GM12878 (cell line): ENCODE data around the gene PSMB3. TPM values are rescaled to one million over a fixed set of nuclear protein-coding genes. Genes with fewer than 3 reads are reported as not detected.

ENCODE experiments used
- ATAC-seq: fragments of 200-7000 bp; cut with Tn5 transposase; 3 replicates; pipeline ENCODE4 v1.9.1; 2020; ENCODE audit warnings: mild to moderate bottlenecking, moderate library complexity
- BruUV-seq: library from RNA; stranded (reverse); fragments of 400-500 nt; replicated peaks from 2 replicates; lab custom pipeline; 2021; lab: Mats Ljungman, UMichigan
- CTCF ChIA-PET: fragments of 300-600 bp; sonication (Branson Sonifier 250); formaldehyde crosslinking; extraction: SDS; loops from one replicate; lab custom pipeline; 2021; ENCODE audit warnings: inconsistent platforms; lab: Yijun Ruan, JAX
- POLR2A ChIA-PET: fragments of 350-600 bp; formaldehyde crosslinking; extraction: SDS; loops from one replicate; lab custom pipeline; 2021; ENCODE audit warnings: inconsistent platforms; lab: Charles Lee
- RAD21 ChIA-PET: fragments of 300-600 bp; sonication (Branson Sonifier 250); formaldehyde crosslinking; loops from one replicate; lab custom pipeline; 2023; ENCODE audit warnings: antibody characterized with exemption; ENCODE audit not compliant: unreplicated experiment; lab: Charles Lee
- SMC1A ChIA-PET: fragments of 300-600 bp; sonication (Branson Sonifier 250); formaldehyde crosslinking; loops from one replicate; lab custom pipeline; 2023; ENCODE audit not compliant: unreplicated experiment, uncharacterized antibody; lab: Charles Lee
- DNase-seq: peaks from one replicate; pipeline ENCODE4 v3.0.0-alpha.2; 2011; ENCODE audit warnings: low read depth, low spot score
- FAIRE-seq: peaks from 3 replicates; lab custom pipeline; 2011; peaks lifted over from hg19 to GRCh38; lab: Jason Lieb, UNC
- H2AFZ ChIP-seq: 2 replicates; pipeline ENCODE4 v1.6.0; 2011; ENCODE audit warnings: low read depth, low read length, control low read depth; ENCODE audit not compliant: control insufficient read depth
- H3K27ac ChIP-seq: 2 replicates; pipeline ENCODE4 v1.5.1; 2011; ENCODE audit warnings: control low read depth; ENCODE audit not compliant: control insufficient read depth, insufficient read depth
- H3K27me3 ChIP-seq, 2 experiments: replicated peaks in 1 of 2; 2 replicates each; pipeline versions ENCODE4 v1.6.0 to v1.6.1; 2011; ENCODE audit warnings: low read length in 1 of 2; ENCODE audit not compliant: control insufficient read depth in 2 of 2, insufficient read depth in 2 of 2
- H3K36me3 ChIP-seq, 2 experiments: 2 replicates each; pipeline ENCODE4 v1.5.1; 2011; ENCODE audit warnings: low read length in 1 of 2; ENCODE audit not compliant: control insufficient read depth in 2 of 2, insufficient read depth in 2 of 2
- H3K4me1 ChIP-seq: 2 replicates; pipeline ENCODE4 v1.6.1; 2011; ENCODE audit warnings: mild to moderate bottlenecking, low read length, moderate library complexity, mixed read lengths; ENCODE audit not compliant: control insufficient read depth, insufficient read depth
- H3K4me2 ChIP-seq: 2 replicates; pipeline ENCODE4 v1.6.0; 2011; ENCODE audit warnings: control low read depth; ENCODE audit not compliant: control insufficient read depth, insufficient read depth
- H3K4me3 ChIP-seq: fragments of 200-600 bp; sonication (generic); 2 replicates; pipeline ENCODE4 v1.5.1; 2016
- H3K79me2 ChIP-seq: 2 replicates; pipeline ENCODE4 v1.6.0; 2011; ENCODE audit warnings: low read length; ENCODE audit not compliant: control insufficient read depth, insufficient read depth
- H3K9ac ChIP-seq: 2 replicates; pipeline ENCODE4 v1.8.0; 2011; ENCODE audit warnings: low read length, control low read depth, mixed read lengths; ENCODE audit not compliant: control insufficient read depth, insufficient read depth
- H3K9me3 ChIP-seq: replicated peaks from 3 replicates; pipeline ENCODE4 v1.5.1; 2011; ENCODE audit warnings: mild to moderate bottlenecking, low read length; ENCODE audit not compliant: control insufficient read depth, insufficient read depth
- H4K20me1 ChIP-seq: 2 replicates; pipeline ENCODE4 v1.6.0; 2011; ENCODE audit not compliant: control insufficient read depth, insufficient read depth
- DPF2 ChIP-seq: fragments of 450-650 bp; IDR thresholded peaks from 2 replicates; pipeline ENCODE4 v1.6.1; 2017; ENCODE audit warnings: mild to moderate bottlenecking
- E4F1 ChIP-seq: fragments of 450-650 bp; IDR thresholded peaks from 2 replicates; pipeline ENCODE4 v1.6.1; 2018; ENCODE audit warnings: borderline replicate concordance, mild to moderate bottlenecking; ENCODE audit not compliant: partially characterized antibody
- EGR1 ChIP-seq, 2 experiments: IDR thresholded peaks; 1 replicate in 1 of 2; 2 replicates in 1 of 2; pipeline ENCODE4 v1.6.1; 2011 to 2012; ENCODE audit warnings: low read depth in 2 of 2, low read length in 2 of 2, borderline replicate concordance in 1 of 2, mild to moderate bottlenecking in 1 of 2, moderate library complexity in 1 of 2
- MTA2 ChIP-seq: fragments of 450-650 bp; IDR thresholded peaks from 2 replicates; pipeline ENCODE4 v1.6.1; 2016; ENCODE audit warnings: low read depth, mild to moderate bottlenecking, moderate library complexity
- SP1 ChIP-seq: IDR thresholded peaks from one replicate; pipeline ENCODE4 v1.6.1; 2011; ENCODE audit warnings: low read depth, low read length
- ZNF687 ChIP-seq: fragments of 450-650 bp; IDR thresholded peaks from 2 replicates; pipeline ENCODE4 v1.6.1; 2017; ENCODE audit warnings: mild to moderate bottlenecking, moderate library complexity
- WGBS: methylation state at CpG from one replicate; pipeline ENCODE4 v1.1.6; 2016; ENCODE audit warnings: low lambda C conversion rate; ENCODE audit not compliant: insufficient replicate concordance, insufficient coverage; ENCODE audit errors: missing lambda C conversion rate; 5-methylcytosine and 5-hydroxymethylcytosine counted together
- in situ Hi-C: fragments of 300-500 bp; cut with MboI; formaldehyde crosslinking; loops from 9 replicates; pipeline ENCODE4 v1.14.3; 2018; ENCODE audit warnings: mixed read lengths
- intact Hi-C: fragments of 100-400 bp; cut with micrococcal nuclease; formaldehyde crosslinking; loops from one replicate; pipeline ENCODE4 v1.14.2; 2022; ENCODE audit not compliant: unreplicated experiment
- polyA plus RNA-seq, 11 experiments: library from polyadenylated mRNA; depleted of rRNA in 4 of 11; unstranded in 6 of 11; stranded (reverse) in 5 of 11; fragments of >200 nt; fragmentation: Nextera tagmentation in 4 of 11; fragmentation: Illumina TruSeq in 1 of 11; extraction: Ambion mirVana in 4 of 11; extraction: Trizol in 1 of 11; gene quantifications; 1 replicate in 1 of 11; 2 replicates in 10 of 11; pipeline versions ENCODE4 v1.2.1 to v1.2.3, GENCODE V29; 2011 to 2016; ENCODE audit warnings: inconsistent platforms in 2 of 11, missing spikeins in 2 of 11, low read depth in 1 of 11
- total RNA-seq, 4 experiments: library from RNA; depleted of rRNA in 3 of 4; stranded (reverse); fragments of >200 nt in 3 of 4; fragmentation: Illumina TruSeq in 1 of 4; extraction: Trizol in 1 of 4; gene quantifications; 2 replicates each; pipeline versions ENCODE4 v1.2.1 to v1.2.3, GENCODE V29; 2013 to 2021

Gene PSMB3
- total and polyA plus RNA-seq, 10 of the 15 experiments (the other 5 are each of a cell fraction or from before 2014, with no cell fraction given), result 300 to 2,130 (median 490) TPM

GRCh38 chr17:38727736-38728135 lies 24.8 kb upstream of the PSMB3 start:
- FAIRE-seq, result no peak
- WGBS, result 59% methylated on average over 5 of the region's 5 CpGs
- peaks cover 38% of the 10 kb centered on the region for H3K4me1 ChIP-seq
- SMC1A ChIA-PET, result interaction anchor here (1.1 to 2.9 kb wide), 4 partner anchors 9 to 50 kb away, joined by 4 to 12 read pairs (median 6); no protein-coding TSS in a partner anchor
- TF ChIP-seq EGR1 (IDR thresholded peaks at IDR 0.05; ENCODE audit: borderline replicate concordance in 1 of 2, low read depth in 2 of 2, low read length in 2 of 2) (peak in 1 of 2 experiments; percentile 43; a peak in 1 of 3 replicates), MTA2 (no peak)
- RAD21 ChIA-PET, result interaction anchor here (0.8 to 1.1 kb wide), 2 partner anchors 21 to 71 kb away, joined by 3 read pairs; partner anchors contain the start of gene PIP4K2B
- H3K4me3 ChIP-seq, result no peak overlapping the region
- peak overlapping the region; percentile 59 for H3K4me2 ChIP-seq
- no peaks in the 10 kb centered on the region for H4K20me1 ChIP-seq
- peaks cover 4 to 5% of the 10 kb centered on the region in 2 experiments; a peak in 3 of 4 replicates for H3K36me3 ChIP-seq
- peak overlapping the region; percentile 7; the same call in 1 of the 2 replicates for H2AFZ ChIP-seq
- ATAC-seq, result no peak
- H3K27me3 ChIP-seq, result no peaks in the 10 kb centered on the region
- CTCF ChIA-PET, result interaction anchor here (1.3 to 3.6 kb wide), 3 partner anchors 21 to 169 kb away, joined by 3 to 36 read pairs (median 8); partner anchors contain the start of gene EPOP
- peaks cover 13% of the 10 kb centered on the region for H3K79me2 ChIP-seq
- no peak overlapping the region for H3K9ac ChIP-seq
- POLR2A ChIA-PET, result interaction anchor here (1.2 to 2.2 kb wide), 2 partner anchors 21 to 23 kb away, joined by 3 to 9 read pairs; partner anchors contain the start of gene MLLT6
- DNase-seq, result no peak
- H3K27ac ChIP-seq, result peak overlapping the region; percentile 73
- BruUV-seq, result TSS peak; percentile 53
- H3K9me3 ChIP-seq, result no peaks in the 10 kb centered on the region; the same call in 2 of the 3 replicates
- intact Hi-C loops, result no loop called here
- in situ Hi-C loops, result no loop called here

- H3K4me2 ChIP-seq, result peak overlapping the region; percentile 59
- DNase-seq (peak; percentile 69), ATAC-seq (no peak), FAIRE-seq (no peak)
- no peak overlapping the region for H3K4me3 ChIP-seq
- RAD21 ChIA-PET, result interaction anchor here (0.8 to 1.5 kb wide), 3 partner anchors 22 to 71 kb away, joined by 3 to 7 read pairs (median 3); partner anchors contain the start of gene PIP4K2B
- no peaks in the 10 kb centered on the region for H4K20me1 ChIP-seq
- peak overlapping the region; percentile 73 for H3K27ac ChIP-seq
- SMC1A ChIA-PET, result interaction anchor here (0.8 to 2.9 kb wide), 6 partner anchors 9 to 51 kb away, joined by 3 to 12 read pairs (median 4); no protein-coding TSS in a partner anchor
- BruUV-seq, result no TSS peak
- H3K36me3 ChIP-seq, result peaks cover 0 to 5% of the 10 kb centered on the region in 2 experiments; a peak in 3 of 4 replicates
- peaks cover 38% of the 10 kb centered on the region for H3K4me1 ChIP-seq
- peak overlapping the region; percentile 23; the same call in 1 of the 2 replicates for H2AFZ ChIP-seq
- no peaks in the 10 kb centered on the region; the same call in 2 of the 3 replicates for H3K9me3 ChIP-seq
- CTCF ChIA-PET, result interaction anchor here (0.7 to 3.6 kb wide), 6 partner anchors 22 to 170 kb away, joined by 3 to 36 read pairs (median 4); partner anchors contain the start of gene EPOP
- H3K27me3 ChIP-seq, result no peaks in the 10 kb centered on the region
- intact Hi-C loops (no loop called here), in situ Hi-C loops (no loop called here)
- POLR2A ChIA-PET, result interaction anchor here (0.5 to 2.2 kb wide), 6 partner anchors 10 to 440 kb away, joined by 3 to 9 read pairs (median 4); no protein-coding TSS in a partner anchor
- H3K9ac ChIP-seq, result no peak overlapping the region
- peaks cover 13% of the 10 kb centered on the region for H3K79me2 ChIP-seq
- WGBS, result 12% methylated on average over 8 of the region's 8 CpGs
- no peak for TF ChIP-seq E4F1
- peak; percentile 27 for TF ChIP-seq SP1
- TF ChIP-seq ZNF687, result peak; percentile 81
- TF ChIP-seq DPF2, result no peak
Measured at GRCh38 chr17:38728290-38728831, 24.2 kb upstream of the PSMB3 start.
